ENCODE data around the gene IL1RAP.
"Not testable (repeated sequence)": the region's sequence is repeated elsewhere in the genome, so short reads cannot be mapped to it uniquely, and the experiment has no call there.

The IL1RAP gene

GRCh38 chr3:190513409-190514370, at the start of gene IL1RAP:
Gene IL1RAP (plus strand): TSS chr3:190514085. CDS start chr3:190564290, 50,205 bp downstream.
- peak; percentile 57 for DNase-seq (ENCODE audit: low read depth)

GRCh38 chr3:190467922-190468321, 46.0 kb upstream of the IL1RAP start:
- DNase-seq (ENCODE audit: low read depth), result no peak

- not testable (repeated sequence) for DNase-seq (ENCODE audit: low read depth)
Observed at GRCh38 chr3:190473261-190473660, 40.6 kb upstream of the IL1RAP start.

- no peak for DNase-seq (ENCODE audit: low read depth)
Observed at GRCh38 chr3:190481779-190482178, 32.1 kb upstream of the IL1RAP start.

GRCh38 chr3:190485830-190486532, 27.9 kb upstream of the IL1RAP start:
- no peak for DNase-seq (ENCODE audit: low read depth)

- no peak for DNase-seq (ENCODE audit: low read depth)
Observed at GRCh38 chr3:190486533-190486864, 27.4 kb upstream of the IL1RAP start.

- DNase-seq (ENCODE audit: low read depth), result no peak
Observed at GRCh38 chr3:190486908-190487607, 26.8 kb upstream of the IL1RAP start.

GRCh38 chr3:190491533-190492054, 22.3 kb upstream of the IL1RAP start:
- no peak for DNase-seq (ENCODE audit: low read depth)

- no peak for DNase-seq (ENCODE audit: low read depth)
Observed at GRCh38 chr3:190492129-190492528, 21.8 kb upstream of the IL1RAP start.

- DNase-seq (ENCODE audit: low read depth), result no peak
Observed at GRCh38 chr3:190492966-190493365, 20.9 kb upstream of the IL1RAP start.

- DNase-seq (ENCODE audit: low read depth), result no peak
Observed at GRCh38 chr3:190494907-190495306, 19.0 kb upstream of the IL1RAP start.

GRCh38 chr3:190495354-190495753, 18.5 kb upstream of the IL1RAP start:
- no peak for DNase-seq (ENCODE audit: low read depth)

GRCh38 chr3:190495796-190496195, 18.1 kb upstream of the IL1RAP start:
- no peak for DNase-seq (ENCODE audit: low read depth)

GRCh38 chr3:190496859-190497258, 17.0 kb upstream of the IL1RAP start:
- DNase-seq (ENCODE audit: low read depth), result no peak

- DNase-seq (ENCODE audit: low read depth), result no peak
Observed at GRCh38 chr3:190497811-190498210, 16.1 kb upstream of the IL1RAP start.

GRCh38 chr3:190498293-190498692, 15.6 kb upstream of the IL1RAP start:
- DNase-seq (ENCODE audit: low read depth), result no peak

- no peak for DNase-seq (ENCODE audit: low read depth)
Observed at GRCh38 chr3:190499122-190499521, 14.8 kb upstream of the IL1RAP start.

GRCh38 chr3:190502946-190503345, 10.9 kb upstream of the IL1RAP start:
- DNase-seq (ENCODE audit: low read depth), result no peak

GRCh38 chr3:190504354-190505125, 9.3 kb upstream of the IL1RAP start:
- DNase-seq (ENCODE audit: low read depth), result no peak

- no peak for DNase-seq (ENCODE audit: low read depth)
Observed at GRCh38 chr3:190505381-190506003, 8.4 kb upstream of the IL1RAP start.

GRCh38 chr3:190506271-190506670, 7.6 kb upstream of the IL1RAP start:
- DNase-seq (ENCODE audit: low read depth), result no peak

Measured in stimulated activated CD8-positive, alpha-beta memory T cell treated with anti-CD3 and anti-CD28 coated beads, Interleukin-15, amount 100 ng/mL, for 24 hours (primary cell).